Activated T-helper 1 cell treated with anti-CD3 and anti-CD28 coated beads, Interleukin-12 subunit alpha, Interleukin-12 subunit beta, Interleukin-2, Interleukin-4 antibody, amounts not matched to agents 30 ng/mL and 10 ng/mL and 1 ng/mL, durations not matched to agents 14 hours and 24 hours and 36 hours (primary cell): ENCODE measurements around the gene VWA1. TPM values are rescaled to one million over a fixed set of nuclear protein-coding genes. Genes with fewer than 3 reads are reported as not detected.
"Not testable (repeated sequence)": the region's sequence is repeated elsewhere in the genome, so short reads cannot be mapped to it uniquely, and the experiment has no call there.

Source experiments
- DNase-seq: peaks from one replicate; pipeline ENCODE4 v3.0.0; 2021; ENCODE audit warnings: low spot score
- H3K27ac Mint-ChIP-seq: one replicate; pipeline ENCODE4 v1.8.0; 2021; ENCODE audit warnings: mild to moderate bottlenecking, mixed read lengths
- H3K27me3 Mint-ChIP-seq: one replicate; pipeline ENCODE4 v1.8.0; 2022; ENCODE audit warnings: mild to moderate bottlenecking, moderate library complexity, mixed read lengths; ENCODE audit not compliant: insufficient read depth
- H3K36me3 Mint-ChIP-seq: one replicate; pipeline ENCODE4 v1.8.0; 2021; ENCODE audit warnings: low read depth, mixed read lengths
- H3K4me1 Mint-ChIP-seq: one replicate; pipeline ENCODE4 v1.8.0; 2021; ENCODE audit warnings: low read depth, mixed read lengths
- H3K4me3 Mint-ChIP-seq: one replicate; pipeline ENCODE4 v1.8.0; 2021; ENCODE audit warnings: mild to moderate bottlenecking, moderate library complexity, mixed read lengths
- H3K9me3 Mint-ChIP-seq: one replicate; pipeline ENCODE4 v1.8.0; 2021; ENCODE audit warnings: mixed read lengths
- intact Hi-C: fragments of 100-400 bp; cut with micrococcal nuclease; formaldehyde crosslinking; loops from one replicate; pipeline ENCODE4 v1.15.1; 2024
- total RNA-seq: library from RNA; stranded (reverse); gene quantifications from 2 replicates; pipeline ENCODE4 v1.2.3, GENCODE V29; 2022

Gene VWA1
- total RNA-seq, 1 donor from 2014 or later, result 5.5 TPM

GRCh38 chr1:1399187-1399871 lies 36.2 kb upstream of the VWA1 start, which contains the start of gene CCNL2:
TSS of gene CCNL2 (minus strand) at chr1:1399335. CDS start at chr1:1399306, 29 bp downstream.
- peak within 1 kb of the TSS; percentile 95 for H3K4me3 Mint-ChIP-seq
- intact Hi-C loops, result loop anchor here (1.0 to 5.0 kb wide), 8 partner anchors 8 to 325 kb away; partner anchors contain the start of genes ACAP3, ATAD3A, ATAD3B and AURKAIP1
- no peaks in the 10 kb centered on the region for H3K9me3 Mint-ChIP-seq
- peaks cover 45% of the 10 kb centered on the region for H3K36me3 Mint-ChIP-seq
- no peaks in the 10 kb centered on the region for H3K27me3 Mint-ChIP-seq
- H3K4me1 Mint-ChIP-seq, result peaks cover 37% of the 10 kb centered on the region
- peak; percentile 99 for DNase-seq
- peak within 1 kb of the TSS; percentile 76 for H3K27ac Mint-ChIP-seq

GRCh38 chr1:1399872-1400575 lies 35.5 kb upstream of the VWA1 start:
- Mint-ChIP-seq H3K9me3 (no peaks in the 10 kb centered on the region), H3K27me3 (no peaks in the 10 kb centered on the region), H3K36me3 (peaks cover 44% of the 10 kb centered on the region), H3K27ac (peak overlapping the region; percentile 79), H3K4me3 (peak overlapping the region; percentile 91), H3K4me1 (peaks cover 37% of the 10 kb centered on the region)
- intact Hi-C loops, result loop anchor here (1.0 to 5.0 kb wide), 8 partner anchors 7 to 325 kb away; partner anchors contain the start of genes ACAP3, ATAD3A, ATAD3B and AURKAIP1
- DNase-seq, result no peak

GRCh38 chr1:1400576-1401456 lies 34.7 kb upstream of the VWA1 start:
- intact Hi-C loops, result no loop called here
- no peak for DNase-seq
- no peaks in the 10 kb centered on the region for H3K27me3 Mint-ChIP-seq
- peaks cover 35% of the 10 kb centered on the region for H3K4me1 Mint-ChIP-seq
- H3K9me3 Mint-ChIP-seq, result no peaks in the 10 kb centered on the region
- H3K4me3 Mint-ChIP-seq, result peak overlapping the region; percentile 91
- peaks cover 43% of the 10 kb centered on the region for H3K36me3 Mint-ChIP-seq
- peak overlapping the region; percentile 79 for H3K27ac Mint-ChIP-seq

- Mint-ChIP-seq H3K27me3 (no peaks in the 10 kb centered on the region), H3K36me3 (peaks cover 47% of the 10 kb centered on the region), H3K27ac (no peak overlapping the region), H3K9me3 (no peaks in the 10 kb centered on the region), H3K4me3 (peak overlapping the region; percentile 91), H3K4me1 (peaks cover 41% of the 10 kb centered on the region)
- DNase-seq, result no peak
- intact Hi-C loops, result no loop called here
Measured at GRCh38 chr1:1401457-1402010, 34.0 kb upstream of the VWA1 start.

- intact Hi-C loops, result no loop called here
- Mint-ChIP-seq H3K36me3 (peaks cover 50% of the 10 kb centered on the region), H3K4me3 (peak overlapping the region; percentile 91), H3K27me3 (peaks cover 2% of the 10 kb centered on the region), H3K9me3 (no peaks in the 10 kb centered on the region), H3K27ac (peak overlapping the region; percentile 73), H3K4me1 (peaks cover 41% of the 10 kb centered on the region)
- no peak for DNase-seq
Measured at GRCh38 chr1:1402072-1402900, 33.2 kb upstream of the VWA1 start.

GRCh38 chr1:1402901-1403392 lies 32.5 kb upstream of the VWA1 start:
- Mint-ChIP-seq H3K36me3 (peaks cover 46% of the 10 kb centered on the region), H3K27ac (peak overlapping the region; percentile 49), H3K4me1 (peaks cover 37% of the 10 kb centered on the region)
- H3K27me3 Mint-ChIP-seq, DNase-seq, H3K9me3 Mint-ChIP-seq, intact Hi-C loops, H3K4me3 Mint-ChIP-seq: not testable (repeated sequence)

- no peak overlapping the region for H3K27ac Mint-ChIP-seq
- H3K36me3 Mint-ChIP-seq, result peaks cover 45% of the 10 kb centered on the region
- no peaks in the 10 kb centered on the region for H3K9me3 Mint-ChIP-seq
- intact Hi-C loops, result no loop called here
- peaks cover 33% of the 10 kb centered on the region for H3K4me1 Mint-ChIP-seq
- H3K27me3 Mint-ChIP-seq, result peaks cover 2% of the 10 kb centered on the region
- H3K4me3 Mint-ChIP-seq, result peak overlapping the region; percentile 40
- DNase-seq, result no peak
Measured at GRCh38 chr1:1403653-1404052, 31.8 kb upstream of the VWA1 start.

- Mint-ChIP-seq H3K36me3 (peaks cover 36% of the 10 kb centered on the region), H3K9me3 (no peaks in the 10 kb centered on the region), H3K27ac (peak overlapping the region; percentile 87), H3K27me3 (peaks cover 2% of the 10 kb centered on the region), H3K4me3 (peak overlapping the region; percentile 95), H3K4me1 (peaks cover 19% of the 10 kb centered on the region)
- DNase-seq, result no peak
- intact Hi-C loops, result loop anchor here (2.0 to 5.0 kb wide), 3 partner anchors 35 to 134 kb away; partner anchors contain the start of genes ATAD3B and UBE2J2
Measured at GRCh38 chr1:1406101-1406820, 29.2 kb upstream of the VWA1 start.

- intact Hi-C loops, result loop anchor here (1.0 to 5.0 kb wide), 6 partner anchors 8 to 135 kb away; partner anchors contain the start of genes ATAD3B, AURKAIP1, CCNL2 and UBE2J2
- H3K27me3 Mint-ChIP-seq, result peaks cover 2% of the 10 kb centered on the region
- H3K4me1 Mint-ChIP-seq, result peaks cover 15% of the 10 kb centered on the region
- DNase-seq, result peak; percentile 96
- peak within 1 kb of the TSS; percentile 95 for H3K4me3 Mint-ChIP-seq
- H3K36me3 Mint-ChIP-seq, result peaks cover 32% of the 10 kb centered on the region
- peak within 1 kb of the TSS; percentile 94 for H3K27ac Mint-ChIP-seq
- H3K9me3 Mint-ChIP-seq, result no peaks in the 10 kb centered on the region
Measured at GRCh38 chr1:1406821-1407635, 28.5 kb upstream of the VWA1 start, which contains the start of gene MRPL20. TSS of gene MRPL20 (minus strand) at chr1:1407293. CDS start at chr1:1407217, 76 bp downstream.

GRCh38 chr1:1407636-1408318 lies 27.7 kb upstream of the VWA1 start:
- peaks cover 12% of the 10 kb centered on the region for H3K4me1 Mint-ChIP-seq
- intact Hi-C loops, result loop anchor here (1.0 to 5.0 kb wide), 6 partner anchors 8 to 135 kb away; partner anchors contain the start of genes ATAD3B, AURKAIP1, CCNL2 and UBE2J2
- H3K9me3 Mint-ChIP-seq, result no peaks in the 10 kb centered on the region
- no peak for DNase-seq
- H3K27me3 Mint-ChIP-seq, result peaks cover 2% of the 10 kb centered on the region
- H3K4me3 Mint-ChIP-seq, result peak overlapping the region; percentile 89
- peaks cover 28% of the 10 kb centered on the region for H3K36me3 Mint-ChIP-seq
- peak overlapping the region; percentile 67 for H3K27ac Mint-ChIP-seq
